GM12878 (cell line): ENCODE data around the gene DIAPH1. TPM values are rescaled to one million over a fixed set of nuclear protein-coding genes. Genes with fewer than 3 reads are reported as not detected.

Experiments used
- ATAC-seq: fragments of 200-7000 bp; cut with Tn5 transposase; 3 replicates; pipeline ENCODE4 v1.9.1; 2020; ENCODE audit warnings: mild to moderate bottlenecking, moderate library complexity
- BruUV-seq: library from RNA; stranded (reverse); fragments of 400-500 nt; replicated peaks from 2 replicates; lab custom pipeline; 2021; lab: Mats Ljungman, UMichigan
- CTCF ChIA-PET: fragments of 300-600 bp; sonication (Branson Sonifier 250); formaldehyde crosslinking; extraction: SDS; loops from one replicate; lab custom pipeline; 2021; ENCODE audit warnings: inconsistent platforms; lab: Yijun Ruan, JAX
- POLR2A ChIA-PET: fragments of 350-600 bp; formaldehyde crosslinking; extraction: SDS; loops from one replicate; lab custom pipeline; 2021; ENCODE audit warnings: inconsistent platforms; lab: Charles Lee
- RAD21 ChIA-PET: fragments of 300-600 bp; sonication (Branson Sonifier 250); formaldehyde crosslinking; loops from one replicate; lab custom pipeline; 2023; ENCODE audit warnings: antibody characterized with exemption; ENCODE audit not compliant: unreplicated experiment; lab: Charles Lee
- SMC1A ChIA-PET: fragments of 300-600 bp; sonication (Branson Sonifier 250); formaldehyde crosslinking; loops from one replicate; lab custom pipeline; 2023; ENCODE audit not compliant: unreplicated experiment, uncharacterized antibody; lab: Charles Lee
- DNase-seq: peaks from one replicate; pipeline ENCODE4 v3.0.0-alpha.2; 2011; ENCODE audit warnings: low read depth, low spot score
- FAIRE-seq: peaks from 3 replicates; lab custom pipeline; 2011; peaks lifted over from hg19 to GRCh38; lab: Jason Lieb, UNC
- H2AFZ ChIP-seq: 2 replicates; pipeline ENCODE4 v1.6.0; 2011; ENCODE audit warnings: low read depth, low read length, control low read depth; ENCODE audit not compliant: control insufficient read depth
- H3K27ac ChIP-seq: 2 replicates; pipeline ENCODE4 v1.5.1; 2011; ENCODE audit warnings: control low read depth; ENCODE audit not compliant: control insufficient read depth, insufficient read depth
- H3K27me3 ChIP-seq, 2 experiments: replicated peaks in 1 of 2; 2 replicates each; pipeline versions ENCODE4 v1.6.0 to v1.6.1; 2011; ENCODE audit warnings: low read length in 1 of 2; ENCODE audit not compliant: control insufficient read depth in 2 of 2, insufficient read depth in 2 of 2
- H3K36me3 ChIP-seq, 2 experiments: 2 replicates each; pipeline ENCODE4 v1.5.1; 2011; ENCODE audit warnings: low read length in 1 of 2; ENCODE audit not compliant: control insufficient read depth in 2 of 2, insufficient read depth in 2 of 2
- H3K4me1 ChIP-seq: 2 replicates; pipeline ENCODE4 v1.6.1; 2011; ENCODE audit warnings: mild to moderate bottlenecking, low read length, moderate library complexity, mixed read lengths; ENCODE audit not compliant: control insufficient read depth, insufficient read depth
- H3K4me2 ChIP-seq: 2 replicates; pipeline ENCODE4 v1.6.0; 2011; ENCODE audit warnings: control low read depth; ENCODE audit not compliant: control insufficient read depth, insufficient read depth
- H3K4me3 ChIP-seq: fragments of 200-600 bp; sonication (generic); 2 replicates; pipeline ENCODE4 v1.5.1; 2016
- H3K79me2 ChIP-seq: 2 replicates; pipeline ENCODE4 v1.6.0; 2011; ENCODE audit warnings: low read length; ENCODE audit not compliant: control insufficient read depth, insufficient read depth
- H3K9ac ChIP-seq: 2 replicates; pipeline ENCODE4 v1.8.0; 2011; ENCODE audit warnings: low read length, control low read depth, mixed read lengths; ENCODE audit not compliant: control insufficient read depth, insufficient read depth
- H3K9me3 ChIP-seq: replicated peaks from 3 replicates; pipeline ENCODE4 v1.5.1; 2011; ENCODE audit warnings: mild to moderate bottlenecking, low read length; ENCODE audit not compliant: control insufficient read depth, insufficient read depth
- H4K20me1 ChIP-seq: 2 replicates; pipeline ENCODE4 v1.6.0; 2011; ENCODE audit not compliant: control insufficient read depth, insufficient read depth
- CHD4 ChIP-seq: fragments of 200-600 bp; sonication (generic); IDR thresholded peaks from 2 replicates; pipeline ENCODE4 v1.6.1; 2016; ENCODE audit warnings: mild to moderate bottlenecking
- ELK1 ChIP-seq: IDR thresholded peaks from 2 replicates; pipeline ENCODE4 v1.6.1; 2012; ENCODE audit warnings: low read depth, low read length, improper control_type of control experiment
- ETV6 ChIP-seq, 2 experiments: fragments of 450-650 bp in 1 of 2; IDR thresholded peaks in 1 of 2; conservative IDR thresholded peaks in 1 of 2; 2 replicates each; pipeline ENCODE4 v1.6.1; 2014; ENCODE audit warnings: antibody characterized with exemption in 1 of 2, borderline replicate concordance in 1 of 2, low read depth in 1 of 2, mild to moderate bottlenecking in 1 of 2, moderate library complexity in 1 of 2
- FOXM1 ChIP-seq: IDR thresholded peaks from 2 replicates; pipeline ENCODE4 v1.6.1; 2012; ENCODE audit warnings: low read depth, mild to moderate bottlenecking, inconsistent platforms, low read length, moderate library complexity
- KDM1A ChIP-seq: fragments of 200-600 bp; sonication (generic); IDR thresholded peaks from 2 replicates; pipeline ENCODE4 v1.6.1; 2016; ENCODE audit warnings: borderline replicate concordance
- MXI1 ChIP-seq: fragments of 150-350 bp; IDR thresholded peaks from 2 replicates; pipeline ENCODE4 v1.6.1; 2011; ENCODE audit warnings: low read depth, mild to moderate bottlenecking, inconsistent platforms, low read length, improper control_type of control experiment
- NFYA ChIP-seq: IDR thresholded peaks from 2 replicates; pipeline ENCODE4 v1.6.1; 2011; ENCODE audit warnings: low read depth, mild to moderate bottlenecking, low read length, improper control_type of control experiment, borderline replicate concordance
- PBX3 ChIP-seq: IDR thresholded peaks from 2 replicates; pipeline ENCODE4 v1.6.1; 2011; ENCODE audit warnings: mild to moderate bottlenecking, low read depth, low read length, moderate library complexity; ENCODE audit not compliant: insufficient replicate concordance
- PKNOX1 ChIP-seq: fragments of 450-650 bp; IDR thresholded peaks from 2 replicates; pipeline ENCODE4 v1.6.1; 2016; ENCODE audit warnings: mild to moderate bottlenecking
- TCF12 ChIP-seq: IDR thresholded peaks from 2 replicates; pipeline ENCODE4 v1.6.1; 2011; ENCODE audit warnings: low read depth, mild to moderate bottlenecking, low read length
- ZNF274 ChIP-seq: IDR thresholded peaks from one replicate; pipeline ENCODE4 v1.8.0; 2011; ENCODE audit not compliant: insufficient read length, insufficient read depth
- ZNF687 ChIP-seq: fragments of 450-650 bp; IDR thresholded peaks from 2 replicates; pipeline ENCODE4 v1.6.1; 2017; ENCODE audit warnings: mild to moderate bottlenecking, moderate library complexity
- WGBS: methylation state at CpG from one replicate; pipeline ENCODE4 v1.1.6; 2016; ENCODE audit warnings: low lambda C conversion rate; ENCODE audit not compliant: insufficient replicate concordance, insufficient coverage; ENCODE audit errors: missing lambda C conversion rate; 5-methylcytosine and 5-hydroxymethylcytosine counted together
- in situ Hi-C: fragments of 300-500 bp; cut with MboI; formaldehyde crosslinking; loops from 9 replicates; pipeline ENCODE4 v1.14.3; 2018; ENCODE audit warnings: mixed read lengths
- intact Hi-C: fragments of 100-400 bp; cut with micrococcal nuclease; formaldehyde crosslinking; loops from one replicate; pipeline ENCODE4 v1.14.2; 2022; ENCODE audit not compliant: unreplicated experiment
- polyA plus RNA-seq, 11 experiments: library from polyadenylated mRNA; depleted of rRNA in 4 of 11; unstranded in 6 of 11; stranded (reverse) in 5 of 11; fragments of >200 nt; fragmentation: Nextera tagmentation in 4 of 11; fragmentation: Illumina TruSeq in 1 of 11; extraction: Ambion mirVana in 4 of 11; extraction: Trizol in 1 of 11; gene quantifications; 1 replicate in 1 of 11; 2 replicates in 10 of 11; pipeline versions ENCODE4 v1.2.1 to v1.2.3, GENCODE V29; 2011 to 2016; ENCODE audit warnings: inconsistent platforms in 2 of 11, missing spikeins in 2 of 11, low read depth in 1 of 11
- total RNA-seq, 4 experiments: library from RNA; depleted of rRNA in 3 of 4; stranded (reverse); fragments of >200 nt in 3 of 4; fragmentation: Illumina TruSeq in 1 of 4; extraction: Trizol in 1 of 4; gene quantifications; 2 replicates each; pipeline versions ENCODE4 v1.2.1 to v1.2.3, GENCODE V29; 2013 to 2021

Gene DIAPH1
- total and polyA plus RNA-seq, 10 of the 15 experiments (the other 5 are each of a cell fraction or from before 2014, with no cell fraction given) = 37.8 to 168 (median 59.0) TPM

- Histone ChIP-seq H4K20me1 (no peaks in the 10 kb centered on the region), H3K27ac (peak overlapping the region; percentile 84), H3K9me3 (no peaks in the 10 kb centered on the region), H3K27me3 (no peaks in the 10 kb centered on the region), H3K36me3 (peaks cover 5 to 18% of the 10 kb centered on the region in 2 experiments), H3K4me3 (peak overlapping the region; percentile 89), H3K9ac (peak overlapping the region; percentile 87), H3K79me2 (peaks cover 55% of the 10 kb centered on the region), H2AFZ (no peak overlapping the region; the same call in 1 of the 2 replicates), H3K4me1 (peaks cover 5% of the 10 kb centered on the region), H3K4me2 (peak overlapping the region; percentile 91)
- no peak for ATAC-seq
- intact Hi-C loops (loop anchor here (2.0 to 10.0 kb wide), 2 partner anchors 17 to 903 kb away; no protein-coding TSS in a partner anchor), in situ Hi-C loops (loop anchor here (25.0 kb wide), 2 partner anchors 1205 to 1580 kb away; partner anchors contain the start of genes ANKHD1 and NRG2)
- WGBS = 0% methylated on average over 9 of the region's 9 CpGs
- POLR2A ChIA-PET = interaction anchor here (1.0 to 13.9 kb wide), 11 partner anchors 10 to 351 kb away, joined by 4 to 215 read pairs (median 11); partner anchors contain the start of genes FCHSD1, HDAC3, RELL2 and RNF14
- RAD21 ChIA-PET = interaction anchor here (0.6 to 9.9 kb wide), 10 partner anchors 10 to 1123 kb away, joined by 3 to 299 read pairs (median 12); partner anchors contain the start of genes HDAC3, PCDHGA10 and RELL2
- CTCF ChIA-PET = interaction anchor here (0.7 to 15.5 kb wide), 15 partner anchors 8 to 352 kb away, joined by 3 to 517 read pairs (median 5); partner anchors contain the start of genes FCHSD1, HDAC3, PCDHGA10 and RELL2
- SMC1A ChIA-PET = interaction anchor here (1.2 to 14.0 kb wide), 9 partner anchors 12 to 306 kb away, joined by 3 to 245 read pairs (median 6); partner anchors contain the start of genes DELE1, FCHSD1, HDAC3 and RELL2
- no peak for DNase-seq
- TSS peak; percentile 45 for BruUV-seq
- no peak for FAIRE-seq
- TF ChIP-seq ELK1 (no peak), NFYA (no peak), KDM1A (no peak), CHD4 (no peak), ZNF687 (no peak), ZNF274 (no peak), ETV6 (conservative IDR thresholded peaks at IDR 0.05 in 1 of 2, IDR thresholded peaks at IDR 0.05 in 1 of 2; ENCODE audit: borderline replicate concordance in 1 of 2, low read depth in 1 of 2) (no peak), PBX3 (no peak), FOXM1 (no peak), TCF12 (no peak), MXI1 (no peak), PKNOX1 (no peak)
Measured at GRCh38 chr5:141617682-141618029, 1.1 kb downstream of the DIAPH1 start.
